GM12878 (cell line): ENCODE data around the gene ABCB9. TPM values are rescaled to one million over a fixed set of nuclear protein-coding genes. Genes with fewer than 3 reads are reported as not detected.

Experiments
- ATAC-seq: fragments of 200-7000 bp; cut with Tn5 transposase; 3 replicates; pipeline ENCODE4 v1.9.1; 2020; ENCODE audit warnings: mild to moderate bottlenecking, moderate library complexity
- BruUV-seq: library from RNA; stranded (reverse); fragments of 400-500 nt; replicated peaks from 2 replicates; lab custom pipeline; 2021; lab: Mats Ljungman, UMichigan
- CTCF ChIA-PET: fragments of 300-600 bp; sonication (Branson Sonifier 250); formaldehyde crosslinking; extraction: SDS; loops from one replicate; lab custom pipeline; 2021; ENCODE audit warnings: inconsistent platforms; lab: Yijun Ruan, JAX
- POLR2A ChIA-PET: fragments of 350-600 bp; formaldehyde crosslinking; extraction: SDS; loops from one replicate; lab custom pipeline; 2021; ENCODE audit warnings: inconsistent platforms; lab: Charles Lee
- RAD21 ChIA-PET: fragments of 300-600 bp; sonication (Branson Sonifier 250); formaldehyde crosslinking; loops from one replicate; lab custom pipeline; 2023; ENCODE audit warnings: antibody characterized with exemption; ENCODE audit not compliant: unreplicated experiment; lab: Charles Lee
- SMC1A ChIA-PET: fragments of 300-600 bp; sonication (Branson Sonifier 250); formaldehyde crosslinking; loops from one replicate; lab custom pipeline; 2023; ENCODE audit not compliant: unreplicated experiment, uncharacterized antibody; lab: Charles Lee
- DNase-seq: peaks from one replicate; pipeline ENCODE4 v3.0.0-alpha.2; 2011; ENCODE audit warnings: low read depth, low spot score
- FAIRE-seq: peaks from 3 replicates; lab custom pipeline; 2011; peaks lifted over from hg19 to GRCh38; lab: Jason Lieb, UNC
- H2AFZ ChIP-seq: 2 replicates; pipeline ENCODE4 v1.6.0; 2011; ENCODE audit warnings: low read depth, low read length, control low read depth; ENCODE audit not compliant: control insufficient read depth
- H3K27ac ChIP-seq: 2 replicates; pipeline ENCODE4 v1.5.1; 2011; ENCODE audit warnings: control low read depth; ENCODE audit not compliant: control insufficient read depth, insufficient read depth
- H3K27me3 ChIP-seq, 2 experiments: replicated peaks in 1 of 2; 2 replicates each; pipeline versions ENCODE4 v1.6.0 to v1.6.1; 2011; ENCODE audit warnings: low read length in 1 of 2; ENCODE audit not compliant: control insufficient read depth in 2 of 2, insufficient read depth in 2 of 2
- H3K36me3 ChIP-seq, 2 experiments: 2 replicates each; pipeline ENCODE4 v1.5.1; 2011; ENCODE audit warnings: low read length in 1 of 2; ENCODE audit not compliant: control insufficient read depth in 2 of 2, insufficient read depth in 2 of 2
- H3K4me1 ChIP-seq: 2 replicates; pipeline ENCODE4 v1.6.1; 2011; ENCODE audit warnings: mild to moderate bottlenecking, low read length, moderate library complexity, mixed read lengths; ENCODE audit not compliant: control insufficient read depth, insufficient read depth
- H3K4me2 ChIP-seq: 2 replicates; pipeline ENCODE4 v1.6.0; 2011; ENCODE audit warnings: control low read depth; ENCODE audit not compliant: control insufficient read depth, insufficient read depth
- H3K4me3 ChIP-seq: fragments of 200-600 bp; sonication (generic); 2 replicates; pipeline ENCODE4 v1.5.1; 2016
- H3K79me2 ChIP-seq: 2 replicates; pipeline ENCODE4 v1.6.0; 2011; ENCODE audit warnings: low read length; ENCODE audit not compliant: control insufficient read depth, insufficient read depth
- H3K9ac ChIP-seq: 2 replicates; pipeline ENCODE4 v1.8.0; 2011; ENCODE audit warnings: low read length, control low read depth, mixed read lengths; ENCODE audit not compliant: control insufficient read depth, insufficient read depth
- H3K9me3 ChIP-seq: replicated peaks from 3 replicates; pipeline ENCODE4 v1.5.1; 2011; ENCODE audit warnings: mild to moderate bottlenecking, low read length; ENCODE audit not compliant: control insufficient read depth, insufficient read depth
- H4K20me1 ChIP-seq: 2 replicates; pipeline ENCODE4 v1.6.0; 2011; ENCODE audit not compliant: control insufficient read depth, insufficient read depth
- BCL3 ChIP-seq: IDR thresholded peaks from 2 replicates; pipeline ENCODE4 v1.6.1; 2011; ENCODE audit warnings: borderline replicate concordance, low read depth, mild to moderate bottlenecking, moderate library complexity, low read length; ENCODE audit not compliant: insufficient read depth, poor library complexity, severe bottlenecking
- CEBPB ChIP-seq, 2 experiments: fragments of 150-350 bp in 1 of 2; IDR thresholded peaks; 2 replicates each; pipeline ENCODE4 v1.6.1; 2012 to 2014; ENCODE audit warnings: low read depth in 2 of 2, low read length in 2 of 2, borderline replicate concordance in 1 of 2, inconsistent platforms in 1 of 2
- CREM ChIP-seq: IDR thresholded peaks from 2 replicates; pipeline ENCODE4 v1.6.1; 2014; ENCODE audit warnings: antibody characterized with exemption, low read depth
- CTCF ChIP-seq, 3 experiments: IDR thresholded peaks in 2 of 3; conservative IDR thresholded peaks in 1 of 3; 2 replicates each; pipeline ENCODE4 v1.5.1; 2011; ENCODE audit warnings: low read depth in 3 of 3, low read length in 3 of 3, mild to moderate bottlenecking in 3 of 3, control low read depth in 2 of 3, moderate library complexity in 2 of 3, inconsistent platforms in 1 of 3, mixed read lengths in 1 of 3; ENCODE audit not compliant: control insufficient read depth in 2 of 3, insufficient read depth in 1 of 3; ENCODE audit errors: extremely low read depth in 1 of 3
- E2F4 ChIP-seq: IDR thresholded peaks from 2 replicates; pipeline ENCODE4 v1.6.1; 2012; ENCODE audit warnings: low read depth, low read length, improper control_type of control experiment
- IRF3 ChIP-seq: fragments of 450-650 bp; IDR thresholded peaks from 2 replicates; pipeline ENCODE4 v1.6.1; 2014; ENCODE audit warnings: mild to moderate bottlenecking
- NFYA ChIP-seq: IDR thresholded peaks from 2 replicates; pipeline ENCODE4 v1.6.1; 2011; ENCODE audit warnings: low read depth, mild to moderate bottlenecking, low read length, improper control_type of control experiment, borderline replicate concordance
- PBX3 ChIP-seq: IDR thresholded peaks from 2 replicates; pipeline ENCODE4 v1.6.1; 2011; ENCODE audit warnings: mild to moderate bottlenecking, low read depth, low read length, moderate library complexity; ENCODE audit not compliant: insufficient replicate concordance
- RAD21 ChIP-seq: IDR thresholded peaks from 2 replicates; pipeline ENCODE4 v1.6.1; 2011; ENCODE audit warnings: mild to moderate bottlenecking, low read depth, low read length, moderate library complexity; ENCODE audit not compliant: insufficient read depth
- RAD51 ChIP-seq: fragments of 450-650 bp; IDR thresholded peaks from 2 replicates; pipeline ENCODE4 v1.6.1; 2016; ENCODE audit warnings: moderate library complexity, mild to moderate bottlenecking, inconsistent platforms
- SMARCA5 ChIP-seq: fragments of 450-650 bp; IDR thresholded peaks from 2 replicates; pipeline ENCODE4 v1.6.1; 2017; ENCODE audit warnings: mild to moderate bottlenecking
- USF1 ChIP-seq: IDR thresholded peaks from 2 replicates; pipeline ENCODE4 v1.6.1; 2011; ENCODE audit warnings: borderline replicate concordance, low read depth, mild to moderate bottlenecking, moderate library complexity, mixed read lengths, low read length; ENCODE audit not compliant: insufficient read depth; ENCODE audit errors: extremely low read length
- WGBS: methylation state at CpG from one replicate; pipeline ENCODE4 v1.1.6; 2016; ENCODE audit warnings: low lambda C conversion rate; ENCODE audit not compliant: insufficient replicate concordance, insufficient coverage; ENCODE audit errors: missing lambda C conversion rate; 5-methylcytosine and 5-hydroxymethylcytosine counted together
- in situ Hi-C: fragments of 300-500 bp; cut with MboI; formaldehyde crosslinking; loops from 9 replicates; pipeline ENCODE4 v1.14.3; 2018; ENCODE audit warnings: mixed read lengths
- intact Hi-C: fragments of 100-400 bp; cut with micrococcal nuclease; formaldehyde crosslinking; loops from one replicate; pipeline ENCODE4 v1.14.2; 2022; ENCODE audit not compliant: unreplicated experiment
- polyA plus RNA-seq, 11 experiments: library from polyadenylated mRNA; depleted of rRNA in 4 of 11; unstranded in 6 of 11; stranded (reverse) in 5 of 11; fragments of >200 nt; fragmentation: Nextera tagmentation in 4 of 11; fragmentation: Illumina TruSeq in 1 of 11; extraction: Ambion mirVana in 4 of 11; extraction: Trizol in 1 of 11; gene quantifications; 1 replicate in 1 of 11; 2 replicates in 10 of 11; pipeline versions ENCODE4 v1.2.1 to v1.2.3, GENCODE V29; 2011 to 2016; ENCODE audit warnings: inconsistent platforms in 2 of 11, missing spikeins in 2 of 11, low read depth in 1 of 11
- total RNA-seq, 4 experiments: library from RNA; depleted of rRNA in 3 of 4; stranded (reverse); fragments of >200 nt in 3 of 4; fragmentation: Illumina TruSeq in 1 of 4; extraction: Trizol in 1 of 4; gene quantifications; 2 replicates each; pipeline versions ENCODE4 v1.2.1 to v1.2.3, GENCODE V29; 2013 to 2021

ABCB9 gene
- total and polyA plus RNA-seq, 10 of the 15 experiments (the other 5 are each of a cell fraction or from before 2014, with no cell fraction given), result 0.37 to 4.9 (median 3.1) TPM

GRCh38 chr12:122894193-122895121 lies 71.8 kb downstream of the ABCB9 start:
- ChIA-PET CTCF (interaction anchor here (0.6 to 12.3 kb wide), 12 partner anchors 14 to 1968 kb away, joined by 3 to 107 read pairs (median 4); no protein-coding TSS in a partner anchor), SMC1A (interaction anchor here (0.6 to 3.0 kb wide), 9 partner anchors 8 to 1093 kb away, joined by 3 to 31 read pairs (median 7); no protein-coding TSS in a partner anchor), POLR2A (interaction anchor here (0.5 to 3.8 kb wide), 6 partner anchors 11 to 482 kb away, joined by 3 to 15 read pairs (median 4); partner anchors contain the start of genes MPHOSPH9 and OGFOD2), RAD21 (interaction anchor here (0.7 to 3.0 kb wide), 14 partner anchors 8 to 343 kb away, joined by 3 to 18 read pairs (median 4); no protein-coding TSS in a partner anchor)
- Histone ChIP-seq H3K4me1 (peaks cover 35% of the 10 kb centered on the region), H3K4me2 (peak overlapping the region; percentile 81), H4K20me1 (no peaks in the 10 kb centered on the region; the same call in 1 of the 2 replicates), H3K27me3 (no peaks in the 10 kb centered on the region), H3K27ac (peak overlapping the region; percentile 34), H3K9me3 (no peaks in the 10 kb centered on the region; the same call in 2 of the 3 replicates), H3K36me3 (no peaks in the 10 kb centered on the region), H2AFZ (no peak overlapping the region), H3K4me3 (peak overlapping the region; percentile 69), H3K79me2 (peaks cover 49% of the 10 kb centered on the region), H3K9ac (peak overlapping the region; percentile 72)
- 67% methylated on average over 15 of the region's 15 CpGs for WGBS
- ATAC-seq (peak; percentile 7; the same call in 2 of the 3 replicates), DNase-seq (no peak), FAIRE-seq (no peak)
- in situ Hi-C loops, result no loop called here
- no TSS peak for BruUV-seq
- intact Hi-C loops, result no loop called here
- TF ChIP-seq RAD51, result no peak
- TF ChIP-seq CTCF (IDR thresholded peaks at IDR 0.05 in 2 of 3, conservative IDR thresholded peaks at IDR 0.05 in 1 of 3; ENCODE audit: control insufficient read depth in 2 of 3, extremely low read depth in 1 of 3, insufficient read depth in 1 of 3, low read depth in 3 of 3, low read length in 3 of 3), result peak in 1 of 3 experiments; percentile 12; a peak in 1 of 6 replicates
- TF ChIP-seq IRF3, result no peak
- TF ChIP-seq CREM, result no peak
- no peak for TF ChIP-seq BCL3
- TF ChIP-seq RAD21, result no peak; the same call in 1 of the 2 replicates
- TF ChIP-seq SMARCA5, result no peak
- no peak for TF ChIP-seq PBX3
- TF ChIP-seq E2F4, result no peak
- no peak for TF ChIP-seq NFYA
- TF ChIP-seq USF1, result no peak
- no peak for TF ChIP-seq CEBPB (IDR thresholded peaks at IDR 0.05; ENCODE audit: borderline replicate concordance in 1 of 2, low read depth in 2 of 2, low read length in 2 of 2)
